ENCODE results near the gene STX16.

Gene STX16

DNA sequence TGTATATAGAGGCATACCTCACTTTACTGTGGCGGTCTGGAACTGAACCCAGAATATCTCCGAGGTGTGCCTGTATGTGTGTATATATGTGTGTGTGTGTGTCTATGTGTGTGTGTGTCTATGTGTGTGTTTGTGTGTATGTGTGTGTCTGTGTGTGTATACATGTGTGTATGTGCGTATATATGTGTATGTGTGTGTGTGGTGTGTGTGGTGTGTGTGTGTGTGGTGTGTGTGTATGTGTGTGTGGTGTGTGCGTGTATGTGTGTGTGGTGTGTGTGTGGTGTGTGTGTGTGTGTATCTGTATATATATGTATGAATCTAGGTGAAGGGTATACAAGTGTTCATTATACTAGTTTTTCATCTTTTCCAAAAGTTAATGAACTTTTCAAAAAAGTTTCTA, 37.3 kb downstream of the STX16 start:
- no peak for TF ChIP-seq CTCF (IDR thresholded peaks at IDR 0.05; ENCODE audit: insufficient read depth, low read depth, low read length, missing control alignments)
- DNase-seq (ENCODE audit: low read depth) = no peak
- no peak overlapping the region for H3K4me3 ChIP-seq (ENCODE audit: low read length)

GRCh38 chr20:58688840-58689239, 37.8 kb downstream of the STX16 start:
- TF ChIP-seq CTCF (IDR thresholded peaks at IDR 0.05; ENCODE audit: insufficient read depth, low read depth, low read length, missing control alignments) = no peak
- DNase-seq (ENCODE audit: low read depth) = no peak

GRCh38 chr20:58690396-58691135, 39.5 kb downstream of the STX16 start:
- no peak for TF ChIP-seq CTCF (IDR thresholded peaks at IDR 0.05; ENCODE audit: insufficient read depth, low read depth, low read length, missing control alignments)
- DNase-seq (ENCODE audit: low read depth) = no peak
- H3K4me3 ChIP-seq (ENCODE audit: low read length) = no peak overlapping the region

More at GRCh38 chr20:58688840-58689239, 37.8 kb downstream of the STX16 start:
- H3K4me3 ChIP-seq (ENCODE audit: low read length) = no peak overlapping the region

GRCh38 chr20:58691773-58692578, 40.9 kb downstream of the STX16 start:
- H3K4me3 ChIP-seq (ENCODE audit: low read length) = no peak overlapping the region
- no peak for TF ChIP-seq CTCF (IDR thresholded peaks at IDR 0.05; ENCODE audit: insufficient read depth, low read depth, low read length, missing control alignments)
- no peak for DNase-seq (ENCODE audit: low read depth)

- H3K4me3 ChIP-seq (ENCODE audit: low read length) = peak within 1 kb of the TSS; percentile 33
- TF ChIP-seq CTCF (IDR thresholded peaks at IDR 0.05; ENCODE audit: insufficient read depth, low read depth, low read length, missing control alignments) = no peak
- DNase-seq (ENCODE audit: low read depth) = peak; percentile 69
These were observed 41.6 kb downstream of the STX16 start, which contains the start of gene NPEPL1 for GRCh38 chr20:58692579-58693225. Gene NPEPL1 (plus strand): TSS chr20:58692800. CDS start chr20:58692901, 101 bp downstream.

- TF ChIP-seq CTCF (IDR thresholded peaks at IDR 0.05; ENCODE audit: insufficient read depth, low read depth, low read length, missing control alignments) = no peak
- no peak for DNase-seq (ENCODE audit: low read depth)
These were observed 42.3 kb downstream of the STX16 start for GRCh38 chr20:58693226-58694006.

More at GRCh38 chr20:58693226-58694006, 42.3 kb downstream of the STX16 start:
- H3K4me3 ChIP-seq (ENCODE audit: low read length) = peak overlapping the region; percentile 19
